ENCODE measurements around the gene CCDC200.
"Not testable (repeated sequence)": the region's sequence is repeated elsewhere in the genome, so short reads cannot be mapped to it uniquely, and the experiment has no call there.

Gene CCDC200

GRCh38 chr17:43228020-43228782 is at the start of gene CCDC200:
CCDC200 (minus strand) TSS chr17:43228623; CDS start chr17:43228554, 69 bp downstream.
- not testable (repeated sequence) for DNase-seq (ENCODE audit: extremely low read depth in 1 of 2, low read depth in 1 of 2)

GRCh38 chr17:43272914-43273313 is 44.5 kb upstream of the CCDC200 start:
- DNase-seq (ENCODE audit: extremely low read depth in 1 of 2, low read depth in 1 of 2): not testable (repeated sequence)

GRCh38 chr17:43272483-43272882 is 44.1 kb upstream of the CCDC200 start:
- not testable (repeated sequence) for DNase-seq (ENCODE audit: extremely low read depth in 1 of 2, low read depth in 1 of 2)

- DNase-seq (ENCODE audit: extremely low read depth in 1 of 2, low read depth in 1 of 2): not testable (repeated sequence)
Observed at GRCh38 chr17:43270552-43271504, 42.4 kb upstream of the CCDC200 start.

GRCh38 chr17:43246456-43246855 is 18.0 kb upstream of the CCDC200 start:
- not testable (repeated sequence) for DNase-seq (ENCODE audit: extremely low read depth in 1 of 2, low read depth in 1 of 2)

GRCh38 chr17:43240596-43241352 is 12.4 kb upstream of the CCDC200 start:
- DNase-seq (ENCODE audit: extremely low read depth in 1 of 2, low read depth in 1 of 2): not testable (repeated sequence)

GRCh38 chr17:43239597-43239996 is 11.2 kb upstream of the CCDC200 start:
- not testable (repeated sequence) for DNase-seq (ENCODE audit: extremely low read depth in 1 of 2, low read depth in 1 of 2)

GRCh38 chr17:43233877-43234276 is 5.5 kb upstream of the CCDC200 start, which contains the start of gene RNU2-1:
RNU2-1 (minus strand) TSS chr17:43233977.
- DNase-seq (ENCODE audit: extremely low read depth in 1 of 2, low read depth in 1 of 2): not testable (repeated sequence)

- DNase-seq (ENCODE audit: extremely low read depth in 1 of 2, low read depth in 1 of 2): not testable (repeated sequence)
Observed at GRCh38 chr17:43233263-43233662, 4.8 kb upstream of the CCDC200 start.

GRCh38 chr17:43232021-43232699 is 3.7 kb upstream of the CCDC200 start:
- not testable (repeated sequence) for DNase-seq (ENCODE audit: extremely low read depth in 1 of 2, low read depth in 1 of 2)

- DNase-seq (ENCODE audit: extremely low read depth in 1 of 2, low read depth in 1 of 2): not testable (repeated sequence)
Observed at GRCh38 chr17:43231205-43232020, 3.0 kb upstream of the CCDC200 start.

GRCh38 chr17:43226393-43226792 is 2.0 kb downstream of the CCDC200 start:
- DNase-seq (ENCODE audit: extremely low read depth in 1 of 2, low read depth in 1 of 2): no peak

GRCh38 chr17:43224146-43224705 is 4.2 kb downstream of the CCDC200 start:
- no peak for DNase-seq (ENCODE audit: extremely low read depth in 1 of 2, low read depth in 1 of 2)

GRCh38 chr17:43220511-43221125 is 7.8 kb downstream of the CCDC200 start:
- no peak for DNase-seq (ENCODE audit: extremely low read depth in 1 of 2, low read depth in 1 of 2)

GRCh38 chr17:43219746-43220380 is 8.6 kb downstream of the CCDC200 start:
- no peak for DNase-seq (ENCODE audit: extremely low read depth in 1 of 2, low read depth in 1 of 2)

- DNase-seq (ENCODE audit: extremely low read depth in 1 of 2, low read depth in 1 of 2): no peak
Observed at GRCh38 chr17:43219001-43219400, 9.4 kb downstream of the CCDC200 start.

GRCh38 chr17:43217614-43218087 is 10.8 kb downstream of the CCDC200 start:
- DNase-seq (ENCODE audit: extremely low read depth in 1 of 2, low read depth in 1 of 2): no peak

All from activated CD8-positive, alpha-beta memory T cell treated with anti-CD3 and anti-CD28 coated beads for 1 hour (primary cell).